HUES64 (cell line): Measurements from ENCODE around the gene CMTM2.
"Not testable (repeated sequence)": the region's sequence is repeated elsewhere in the genome, so short reads cannot be mapped to it uniquely, and the experiment has no call there.

Experiments used
- H3K27ac ChIP-seq: 2 replicates; pipeline ENCODE4 v1.7.0; 2013; ENCODE audit warnings: low read depth, low read length, inconsistent platforms
- H3K27me3 ChIP-seq: 2 replicates; pipeline ENCODE4 v1.6.1; 2013; ENCODE audit warnings: mild to moderate bottlenecking, low read length; ENCODE audit not compliant: insufficient read depth
- H3K36me3 ChIP-seq: 2 replicates; pipeline ENCODE4 v1.6.1; 2013; ENCODE audit warnings: mild to moderate bottlenecking, low read length; ENCODE audit not compliant: insufficient read depth
- H3K4me1 ChIP-seq: 2 replicates; pipeline ENCODE4 v1.6.1; 2013; ENCODE audit warnings: mild to moderate bottlenecking, low read length, moderate library complexity; ENCODE audit not compliant: insufficient read depth
- H3K4me3 ChIP-seq: 2 replicates; pipeline ENCODE4 v1.5.1; 2013; ENCODE audit warnings: mild to moderate bottlenecking, low read length, moderate library complexity
- H3K9ac ChIP-seq: 2 replicates; pipeline ENCODE4 v1.6.1; 2013; ENCODE audit warnings: mild to moderate bottlenecking, low read depth, low read length
- H3K9me3 ChIP-seq: 2 replicates; pipeline ENCODE4 v1.6.1; 2013; ENCODE audit warnings: low read depth, low read length; ENCODE audit not compliant: insufficient read depth
- WGBS: fragments of 150-250, 120-280 bp; methylation state at CpG from one replicate; pipeline ENCODE4 v1.1.7; 2013; ENCODE audit warnings: missing lambda C conversion rate; 5-methylcytosine and 5-hydroxymethylcytosine counted together

Gene CMTM2

DNA sequence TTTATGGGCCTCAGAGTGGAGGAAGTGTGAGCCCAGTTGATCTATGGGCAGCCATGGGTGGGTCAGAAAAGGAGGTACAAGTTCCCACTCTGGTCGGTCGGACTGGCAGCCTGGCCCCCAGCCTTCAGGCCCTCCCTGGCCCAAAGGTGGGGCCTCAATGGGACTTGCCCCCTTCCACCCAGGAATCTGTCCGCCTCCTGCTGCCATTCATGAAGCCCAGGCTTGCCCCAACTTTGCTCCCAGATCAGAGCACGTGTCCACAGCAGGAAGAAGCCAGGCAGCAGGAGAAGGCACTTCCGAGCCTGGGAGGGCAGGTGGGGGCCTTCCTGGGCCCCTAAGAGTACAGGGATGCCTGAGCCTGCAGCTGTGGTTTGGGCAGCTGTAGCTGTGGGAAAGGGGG, 22.2 kb downstream of the CMTM2 start:
- Histone ChIP-seq H3K27ac (no peak overlapping the region), H3K4me1 (peaks cover 4% of the 10 kb centered on the region; the same call in 1 of the 2 replicates), H3K27me3 (no peaks in the 10 kb centered on the region), H3K9me3 (peaks cover 5% of the 10 kb centered on the region; the same call in 1 of the 2 replicates), H3K4me3 (no peak overlapping the region), H3K9ac (no peak overlapping the region), H3K36me3 (no peaks in the 10 kb centered on the region)
- WGBS: 91% methylated on average over 5 of the region's 5 CpGs

DNA sequence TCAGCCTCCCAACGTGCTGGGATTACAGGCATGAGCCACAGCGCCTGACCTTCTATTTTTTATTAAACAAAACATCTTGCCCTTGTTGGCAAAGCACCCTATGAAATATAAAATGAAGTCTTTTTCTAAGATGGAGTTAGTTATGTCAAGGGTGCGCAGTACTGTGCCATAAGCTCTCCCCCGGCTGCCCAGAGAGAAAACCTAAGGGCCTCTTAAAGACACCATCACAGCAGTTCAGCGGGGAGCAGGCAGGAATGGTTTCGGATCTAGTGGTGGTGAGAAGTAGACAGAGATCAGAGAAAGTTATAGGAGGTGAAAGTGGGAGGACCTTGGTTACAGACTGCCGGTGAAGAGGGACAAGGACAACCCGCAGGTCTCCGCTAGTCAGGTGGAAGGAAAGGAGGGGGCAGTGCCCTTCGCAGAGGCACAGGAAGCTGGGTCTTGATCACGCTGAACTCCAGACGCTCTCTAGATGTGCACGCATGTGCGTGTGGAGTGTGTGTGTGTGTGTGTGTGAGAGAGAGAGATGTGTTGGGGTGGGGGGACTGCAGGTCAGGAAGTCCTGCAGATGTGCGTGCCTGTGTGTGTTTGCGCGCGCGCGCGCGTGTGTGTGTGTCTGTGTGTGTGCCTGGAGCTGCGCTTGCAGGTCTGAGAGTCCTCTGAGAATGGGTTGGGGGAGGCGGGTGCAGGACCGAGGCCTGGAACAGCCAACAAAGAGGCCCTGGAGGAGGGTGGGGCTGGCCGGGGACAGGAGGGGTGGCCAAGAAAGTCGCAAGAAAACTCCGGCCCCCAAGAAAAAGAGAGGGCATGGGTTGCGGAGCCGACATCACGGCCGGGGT, 24.5 kb downstream of the CMTM2 start:
- 0 out of 2 replicates have a peak, but pooled peaks cover under 1% of the 10 kb centered on the region for H3K36me3 ChIP-seq
- H3K4me3 ChIP-seq: peak overlapping the region; percentile 92
- H3K9me3 ChIP-seq: peaks cover 5% of the 10 kb centered on the region; the same call in 1 of the 2 replicates
- peak overlapping the region; percentile 75 for H3K9ac ChIP-seq
- WGBS: 12% methylated on average over 32 of the region's 32 CpGs
- H3K4me1 ChIP-seq: peaks cover 9% of the 10 kb centered on the region
- peak overlapping the region; percentile 72; the same call in 1 of the 2 replicates for H3K27ac ChIP-seq
- H3K27me3 ChIP-seq: no peaks in the 10 kb centered on the region

DNA sequence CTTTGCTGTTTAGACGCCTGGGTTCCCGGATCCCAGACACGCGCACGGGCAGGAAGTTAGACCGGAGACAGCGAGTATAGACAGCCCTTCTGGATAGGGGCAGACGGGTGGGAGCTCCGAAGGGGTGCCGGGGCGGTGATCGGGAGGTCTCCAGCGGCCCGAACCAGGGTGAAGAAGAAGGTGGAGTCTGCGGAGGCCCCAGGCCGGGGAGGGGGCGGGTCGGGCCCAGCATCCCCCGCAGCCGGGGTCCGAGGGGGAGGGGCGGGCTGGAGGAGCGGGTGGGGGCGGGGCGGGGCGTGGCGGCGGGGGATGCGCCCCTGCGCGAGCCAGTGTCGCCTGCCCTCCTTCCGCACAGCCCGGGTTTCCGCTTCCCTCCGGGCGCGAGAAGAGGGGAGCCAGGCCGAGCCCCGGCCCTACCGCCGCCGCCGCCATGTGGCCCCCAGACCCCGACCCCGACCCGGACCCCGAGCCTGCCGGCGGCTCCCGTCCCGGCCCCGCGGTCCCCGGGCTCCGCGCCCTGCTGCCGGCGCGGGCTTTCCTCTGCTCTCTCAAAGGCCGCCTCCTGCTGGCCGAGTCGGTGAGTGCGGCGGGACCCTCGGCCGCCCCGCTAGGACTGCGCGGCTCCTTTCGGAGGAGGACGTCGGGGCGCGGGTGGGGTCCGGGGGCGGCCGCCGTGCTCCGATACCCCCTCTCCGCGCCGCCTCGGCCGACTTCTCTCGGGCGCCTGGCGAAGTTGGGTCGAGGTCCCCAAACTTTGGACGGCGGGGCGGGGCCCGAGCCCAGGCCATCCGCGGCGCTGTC, 25.3 kb downstream of the CMTM2 start, which contains the start of gene CMTM3:
Gene CMTM3, plus strand, starts transcription at position 329 of the 801 bp plus-strand sequence. Its CDS starts 102 bp downstream, at position 431.
- H3K27me3 ChIP-seq: no peaks in the 10 kb centered on the region
- H3K9me3 ChIP-seq: peaks cover 5% of the 10 kb centered on the region; the same call in 1 of the 2 replicates
- H3K27ac ChIP-seq: peak within 1 kb of the TSS; percentile 72; the same call in 1 of the 2 replicates
- peak within 1 kb of the TSS; percentile 92 for H3K4me3 ChIP-seq
- peak within 1 kb of the TSS; percentile 80 for H3K9ac ChIP-seq
- H3K36me3 ChIP-seq: peaks cover 9% of the 10 kb centered on the region; the same call in 1 of the 2 replicates
- peaks cover 10% of the 10 kb centered on the region for H3K4me1 ChIP-seq
- WGBS: under 1% methylated on average over 92 of the region's 96 CpGs

DNA sequence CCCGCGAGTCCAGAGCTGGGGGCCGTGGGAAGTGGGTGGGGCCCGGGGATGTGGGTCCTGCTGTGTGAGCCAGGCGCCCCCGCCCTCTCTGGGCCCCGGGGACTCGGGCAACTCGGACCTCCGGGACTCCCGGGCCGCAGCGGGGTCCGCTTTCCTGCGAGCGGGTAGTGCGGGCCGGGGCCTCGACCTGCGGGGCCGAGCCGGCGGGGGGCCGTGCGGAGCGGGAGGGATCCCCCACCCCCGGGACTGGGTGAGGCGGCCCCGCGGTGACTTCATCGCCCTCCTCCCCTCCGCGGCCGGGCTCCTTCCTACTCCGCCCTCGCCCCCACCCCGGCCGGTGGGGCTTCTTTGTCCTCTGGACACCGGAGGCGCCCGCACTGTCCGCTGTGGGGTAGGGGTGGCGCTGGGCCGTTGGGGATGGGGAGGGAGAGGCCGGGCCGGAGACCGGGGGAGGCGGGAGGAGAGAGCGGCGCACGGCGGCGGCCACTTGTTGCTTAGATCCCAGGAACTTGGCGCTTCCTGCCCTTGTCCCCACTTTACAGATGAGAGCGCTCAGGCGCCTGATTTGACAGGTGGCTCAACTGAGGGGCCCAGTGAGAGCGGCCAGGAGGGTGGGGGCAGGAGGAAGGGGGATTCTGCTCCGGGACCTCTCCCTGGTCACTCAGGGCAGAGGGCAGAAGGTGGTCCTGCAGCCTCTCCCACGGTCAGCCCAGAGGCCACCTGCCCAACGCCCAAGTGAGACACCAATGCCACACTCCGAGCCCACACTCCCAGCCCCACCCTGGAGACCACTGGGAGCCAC, 26.1 kb downstream of the CMTM2 start:
- H3K27me3 ChIP-seq: no peaks in the 10 kb centered on the region
- peak overlapping the region; percentile 80 for H3K9ac ChIP-seq
- H3K4me3 ChIP-seq: peak overlapping the region; percentile 92
- WGBS: 3% methylated on average over 58 of the region's 61 CpGs
- peaks cover 10% of the 10 kb centered on the region for H3K4me1 ChIP-seq
- peaks cover 17% of the 10 kb centered on the region for H3K36me3 ChIP-seq
- peaks cover 5% of the 10 kb centered on the region; the same call in 1 of the 2 replicates for H3K9me3 ChIP-seq
- H3K27ac ChIP-seq: peak overlapping the region; percentile 35; the same call in 1 of the 2 replicates

DNA sequence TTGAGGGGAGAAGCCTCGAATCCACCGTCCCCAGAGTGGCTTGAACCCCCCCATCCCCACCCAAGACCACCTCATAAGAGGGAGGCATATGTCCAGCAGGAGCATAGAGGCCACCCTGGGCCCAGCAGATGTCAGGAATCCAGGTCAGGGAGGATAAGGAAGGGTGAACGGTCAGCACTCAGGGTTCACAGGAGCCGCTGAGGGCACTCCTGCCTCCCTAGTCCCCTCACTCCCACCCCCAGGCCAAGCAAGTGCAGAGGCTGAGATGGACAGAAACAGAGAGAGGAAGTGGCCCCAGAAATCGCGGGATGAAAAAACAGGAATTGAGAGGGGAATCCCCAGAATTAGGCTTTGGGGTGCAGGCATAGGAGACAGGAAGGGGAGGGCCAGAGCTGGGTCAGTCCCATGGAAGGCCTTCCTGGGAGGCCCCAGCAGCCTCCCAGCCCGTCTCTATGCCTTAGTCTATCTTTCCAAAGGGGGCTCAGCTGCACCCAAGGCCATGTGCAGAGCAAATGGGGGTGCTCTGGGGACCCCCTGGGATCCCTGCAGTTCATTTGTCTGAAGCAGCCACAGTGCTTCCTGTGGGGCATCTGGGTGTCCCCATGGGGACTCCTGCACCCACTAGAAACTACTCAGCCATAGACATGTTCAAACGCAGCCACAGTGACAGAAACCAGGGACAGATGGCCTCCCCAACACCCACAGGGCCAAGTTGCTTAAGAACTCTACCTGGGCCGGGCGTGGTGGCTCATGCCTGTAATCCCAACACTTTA, 26.9 kb downstream of the CMTM2 start:
- H3K4me1 ChIP-seq: peaks cover 10% of the 10 kb centered on the region
- H3K36me3 ChIP-seq: peaks cover 24% of the 10 kb centered on the region
- H3K9ac ChIP-seq: peak overlapping the region; percentile 80; the same call in 1 of the 2 replicates
- H3K4me3 ChIP-seq: peak overlapping the region; percentile 92
- H3K9me3 ChIP-seq: peaks cover 2% of the 10 kb centered on the region; the same call in 1 of the 2 replicates
- WGBS: 67% methylated on average over 9 of the region's 10 CpGs
- no peaks in the 10 kb centered on the region for H3K27me3 ChIP-seq
- H3K27ac ChIP-seq: no peak overlapping the region

DNA sequence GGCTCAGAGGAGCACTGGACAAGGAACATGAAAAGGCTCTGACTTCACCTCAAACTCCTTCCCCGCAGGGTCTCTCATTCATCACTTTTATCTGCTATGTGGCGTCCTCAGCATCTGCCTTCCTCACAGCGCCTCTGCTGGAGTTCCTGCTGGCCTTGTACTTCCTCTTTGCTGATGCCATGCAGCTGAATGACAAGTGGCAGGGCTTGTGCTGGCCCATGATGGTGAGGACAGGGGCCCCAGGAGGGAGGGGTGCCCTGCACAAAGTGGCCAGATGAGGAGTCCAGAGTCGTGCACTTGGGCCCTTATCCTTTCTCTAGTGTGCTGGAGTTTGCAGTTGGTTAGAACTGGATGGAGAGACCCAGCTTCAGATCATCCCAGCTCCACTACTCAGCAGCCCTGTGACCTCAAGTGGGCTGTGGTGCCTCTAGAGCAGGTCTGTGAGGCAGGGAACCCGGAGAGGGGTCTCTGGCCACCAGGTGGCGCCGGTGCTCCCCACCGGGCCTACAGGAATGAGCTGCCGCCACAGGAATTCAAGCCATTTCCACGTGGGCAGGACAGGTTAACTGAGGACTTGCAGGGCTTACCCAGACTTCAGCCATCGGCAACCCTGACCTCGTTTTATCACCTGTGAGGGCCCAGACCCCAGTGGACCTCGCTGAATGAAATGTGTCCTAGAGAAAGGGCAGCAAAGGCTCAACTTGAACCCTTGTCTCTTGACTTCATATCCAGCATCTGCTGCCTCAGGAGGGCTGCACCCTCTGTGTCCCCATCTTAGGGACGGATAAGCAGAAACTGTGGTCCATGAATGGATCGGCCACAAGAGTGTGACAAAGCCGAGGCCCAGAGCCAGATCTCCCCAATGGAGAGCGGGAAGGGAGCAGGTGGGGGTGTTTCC, 29.2 kb downstream of the CMTM2 start:
- Histone ChIP-seq H3K27ac (peak overlapping the region; percentile 73; the same call in 1 of the 2 replicates), H3K36me3 (peaks cover 46% of the 10 kb centered on the region), H3K9me3 (peaks cover 1% of the 10 kb centered on the region; the same call in 1 of the 2 replicates), H3K4me1 (peaks cover 10% of the 10 kb centered on the region), H3K4me3 (no peak overlapping the region), H3K27me3 (no peaks in the 10 kb centered on the region), H3K9ac (no peak overlapping the region)
- 43% methylated on average over 17 of the region's 17 CpGs for WGBS

DNA sequence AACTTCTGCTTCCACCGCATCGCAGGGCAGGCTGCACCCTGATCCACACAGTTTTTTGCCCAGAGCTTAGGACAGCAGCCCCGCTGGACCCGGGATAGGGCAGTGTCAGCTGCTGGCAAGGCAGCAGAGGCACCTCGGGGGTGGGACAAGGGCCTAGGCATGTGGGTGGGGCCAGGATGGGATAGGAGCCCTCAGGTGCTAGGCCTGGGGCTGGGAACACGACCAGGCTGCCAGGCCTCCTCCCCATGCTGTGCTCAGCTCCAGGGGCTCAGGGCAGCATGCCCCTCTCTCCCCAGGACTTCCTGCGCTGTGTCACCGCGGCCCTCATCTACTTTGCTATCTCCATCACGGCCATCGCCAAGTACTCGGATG, 29.9 kb downstream of the CMTM2 start:
- H3K9ac ChIP-seq: no peak overlapping the region
- H3K27me3 ChIP-seq: no peaks in the 10 kb centered on the region
- peaks cover 3% of the 10 kb centered on the region; the same call in 1 of the 2 replicates for H3K9me3 ChIP-seq
- H3K27ac ChIP-seq: peak overlapping the region; percentile 24; the same call in 1 of the 2 replicates
- 89% methylated on average over 12 of the region's 12 CpGs for WGBS
- peaks cover 52% of the 10 kb centered on the region for H3K36me3 ChIP-seq
- H3K4me1 ChIP-seq: peaks cover 10% of the 10 kb centered on the region
- no peak overlapping the region for H3K4me3 ChIP-seq

DNA sequence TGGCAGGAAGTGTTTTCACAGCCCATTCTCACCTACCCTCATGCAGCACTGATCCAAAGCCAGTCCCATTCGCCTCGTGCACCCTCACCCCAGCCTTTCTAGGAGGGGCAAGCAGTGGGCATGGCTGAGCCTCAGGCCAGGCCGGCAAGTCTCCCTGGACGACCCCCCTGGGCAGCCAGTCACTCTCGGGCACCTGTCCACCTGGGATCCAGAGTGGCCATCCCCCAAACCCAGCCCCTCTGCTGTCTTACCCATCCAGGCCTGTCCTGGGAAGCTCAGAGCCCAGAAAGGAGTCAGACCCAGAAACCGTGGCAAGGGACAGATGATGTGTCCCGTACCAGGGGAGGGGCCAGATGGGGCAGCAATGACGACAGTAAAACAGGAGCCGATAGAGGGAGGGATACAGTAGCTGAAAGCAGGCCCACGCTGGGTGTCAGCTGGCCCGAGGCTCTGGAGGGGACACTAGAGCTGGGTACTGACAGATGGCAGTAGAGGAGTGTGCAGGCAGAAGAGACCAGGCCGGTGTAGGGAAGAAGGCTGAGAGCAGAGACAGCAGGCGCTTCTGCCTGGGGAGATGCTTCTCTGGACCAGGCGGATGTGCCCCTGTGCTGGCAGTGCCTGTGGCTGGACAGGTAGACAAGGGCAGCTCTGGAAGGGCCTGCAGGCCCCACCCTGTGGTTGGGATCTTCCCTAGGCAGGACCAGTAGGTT, 31.0 kb downstream of the CMTM2 start:
- 92% methylated on average over 14 of the region's 14 CpGs for WGBS
- no peak overlapping the region for H3K9ac ChIP-seq
- H3K4me3 ChIP-seq: no peak overlapping the region

DNA sequence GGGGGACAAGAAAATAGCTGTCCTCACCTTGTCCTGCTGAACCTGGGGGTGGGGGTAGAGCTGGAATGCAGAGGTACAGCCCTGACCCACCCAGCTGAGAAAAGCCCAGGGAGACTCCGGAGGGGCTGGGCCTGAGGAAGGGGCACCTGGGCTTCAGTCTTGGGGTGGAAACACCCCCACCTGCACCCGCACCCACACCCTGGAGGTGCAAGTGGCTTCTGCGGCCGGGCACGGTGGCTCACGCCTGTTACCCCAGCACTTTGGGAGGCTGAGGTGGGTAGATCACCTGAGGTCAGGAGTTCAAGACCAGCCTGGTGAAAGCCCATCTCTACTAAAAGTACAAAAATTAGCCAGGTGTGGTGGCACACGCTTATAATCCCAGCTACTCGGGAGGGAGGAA, 32.6 kb downstream of the CMTM2 start:
- Histone ChIP-seq H3K36me3 (peaks cover 63% of the 10 kb centered on the region), H3K4me1 (peaks cover 16% of the 10 kb centered on the region)
- 98% methylated on average over 8 of the region's 8 CpGs for WGBS
- not testable (repeated sequence) for H3K27ac ChIP-seq, H3K27me3 ChIP-seq, H3K9ac ChIP-seq, H3K9me3 ChIP-seq, H3K4me3 ChIP-seq

More for the DNA sequence above, 31.0 kb downstream of the CMTM2 start:
- H3K4me1 ChIP-seq: peaks cover 10% of the 10 kb centered on the region
- no peak overlapping the region for H3K27ac ChIP-seq
- peaks cover 3% of the 10 kb centered on the region; the same call in 1 of the 2 replicates for H3K9me3 ChIP-seq
- no peaks in the 10 kb centered on the region for H3K27me3 ChIP-seq
- peaks cover 63% of the 10 kb centered on the region for H3K36me3 ChIP-seq
